D341Med (cell line): ENCODE measurements around the gene TARBP2.
"Not testable (repeated sequence)": the region's sequence is repeated elsewhere in the genome, so short reads cannot be mapped to it uniquely, and the experiment has no call there.

ENCODE experiments used
- DNase-seq: peaks from one replicate; pipeline ENCODE4 v3.0.0; 2012; ENCODE audit warnings: low spot score

Gene TARBP2

DNA sequence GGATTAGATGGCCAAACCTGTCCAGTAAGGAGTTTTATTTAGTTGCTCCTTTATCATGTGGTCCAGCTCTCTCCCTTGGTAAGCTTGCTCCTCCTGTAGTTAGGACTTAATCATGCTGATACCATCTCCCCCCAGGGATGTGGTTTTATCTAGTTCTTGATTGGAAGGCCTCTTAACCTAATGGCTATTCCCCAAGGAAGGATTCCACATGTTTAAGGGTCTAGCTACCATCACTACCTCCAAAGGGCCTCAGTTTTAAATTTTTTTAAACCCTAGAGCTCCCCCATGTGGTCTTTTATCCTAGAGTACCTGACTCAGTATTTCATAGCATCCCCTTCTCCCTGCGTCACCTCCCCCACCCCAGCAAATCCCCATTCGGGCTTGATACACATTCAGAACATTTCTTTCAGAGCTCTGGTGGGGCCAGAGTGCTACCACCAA, 24.3 kb upstream of the TARBP2 start:
- DNase-seq = peak; percentile 70

DNA sequence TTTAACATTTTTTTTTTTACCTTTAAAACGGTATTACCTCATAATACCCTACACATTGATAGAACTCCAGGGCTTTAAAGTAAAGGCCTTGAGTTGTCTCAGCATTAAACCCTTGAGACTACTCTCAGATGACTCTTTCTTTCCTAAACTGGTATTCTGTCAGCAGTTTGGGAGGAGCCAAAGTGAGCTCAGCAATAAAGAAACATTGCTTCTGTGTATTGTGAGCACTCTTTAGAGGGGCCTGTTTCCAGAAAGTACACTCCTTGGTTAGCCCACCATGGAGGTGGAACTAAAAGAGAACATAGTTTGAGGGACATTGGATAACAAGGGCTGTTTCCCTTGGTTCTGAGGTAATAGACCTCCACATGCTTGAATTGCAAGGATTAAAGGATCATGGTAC, 22.2 kb upstream of the TARBP2 start:
- DNase-seq = no peak

DNA sequence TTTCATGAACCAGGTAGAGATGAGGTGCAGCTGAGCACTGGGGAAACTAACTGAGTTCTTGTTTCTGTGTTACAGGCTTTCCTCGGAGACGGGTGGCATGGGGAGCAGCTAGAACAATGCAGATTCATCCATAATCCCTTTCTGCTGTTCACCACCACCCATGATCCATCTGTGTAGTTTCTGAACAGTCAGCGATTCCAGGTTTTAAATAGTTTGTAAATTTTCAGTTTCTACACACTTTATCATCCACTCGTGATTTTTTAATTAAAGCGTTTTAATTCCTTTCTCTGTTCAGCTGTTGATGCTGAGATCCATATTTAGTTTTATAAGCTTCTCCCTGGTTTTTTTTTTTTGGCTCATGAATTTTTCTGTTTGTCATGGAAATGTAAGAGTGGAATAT, 21.8 kb upstream of the TARBP2 start:
- DNase-seq = no peak

DNA sequence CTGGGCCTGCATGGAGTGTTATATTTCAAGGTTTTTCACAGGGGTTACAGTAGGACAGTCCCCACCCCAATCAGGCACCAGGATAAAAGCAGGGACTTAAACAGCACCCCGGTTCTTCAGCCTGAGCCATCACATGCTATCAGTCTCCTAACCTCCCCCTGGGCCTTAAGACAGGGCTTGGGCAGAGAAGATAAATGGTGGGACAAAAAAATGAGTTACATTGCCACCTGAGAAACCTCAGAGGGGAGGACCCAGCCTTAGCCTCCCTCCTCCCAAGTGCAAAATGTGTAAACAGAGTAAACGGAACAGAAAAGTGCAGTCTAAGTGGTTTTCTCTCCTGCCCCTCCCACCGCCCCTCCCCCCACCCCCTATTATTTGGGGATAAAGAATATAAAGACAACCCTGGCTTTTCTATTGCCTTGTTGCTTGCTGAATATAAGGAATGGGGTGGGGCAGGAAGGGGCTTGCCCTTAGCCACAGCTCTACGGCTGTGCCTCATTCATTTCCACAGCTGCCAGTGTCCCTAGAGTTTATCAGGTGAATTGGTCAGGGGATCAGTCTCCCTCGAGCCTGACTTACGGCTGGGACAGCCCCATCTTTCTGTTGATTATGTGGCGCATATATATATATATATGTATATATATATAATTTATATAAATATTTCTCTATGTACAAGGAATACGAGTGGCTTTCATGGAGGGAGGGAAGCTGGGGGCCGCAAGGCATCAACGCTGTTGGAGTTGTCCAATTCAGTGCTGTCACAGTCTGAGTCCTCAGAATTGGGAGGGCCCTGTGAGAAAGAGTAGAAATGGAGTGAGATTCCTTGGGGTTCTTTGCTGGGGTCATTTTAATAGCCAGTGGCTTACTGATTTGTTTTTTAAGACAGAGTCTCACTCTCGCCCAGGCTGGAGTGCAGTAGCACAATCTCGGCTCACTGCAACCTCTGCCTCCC, 20.3 kb upstream of the TARBP2 start:
- DNase-seq = no peak

DNA sequence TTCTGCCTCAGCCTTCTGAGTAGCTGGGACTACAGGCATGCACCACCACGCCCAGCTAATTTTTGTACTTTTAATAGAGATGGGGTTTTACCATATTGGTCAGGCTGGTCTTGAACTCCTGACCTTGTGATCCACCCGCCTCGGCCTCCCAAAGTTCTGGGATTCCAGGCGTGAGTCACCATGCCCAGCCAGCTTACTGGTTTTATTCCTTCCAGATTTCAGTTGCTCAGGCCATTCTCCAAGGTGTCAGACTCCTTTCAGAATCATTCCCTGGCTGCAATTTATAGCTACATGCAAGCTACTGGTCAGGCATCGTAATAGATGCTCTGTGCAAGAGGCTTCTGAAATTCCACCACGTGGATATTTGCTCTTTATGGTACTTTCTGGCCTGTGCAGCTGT, 19.6 kb upstream of the TARBP2 start:
- not testable (repeated sequence) for DNase-seq

DNA sequence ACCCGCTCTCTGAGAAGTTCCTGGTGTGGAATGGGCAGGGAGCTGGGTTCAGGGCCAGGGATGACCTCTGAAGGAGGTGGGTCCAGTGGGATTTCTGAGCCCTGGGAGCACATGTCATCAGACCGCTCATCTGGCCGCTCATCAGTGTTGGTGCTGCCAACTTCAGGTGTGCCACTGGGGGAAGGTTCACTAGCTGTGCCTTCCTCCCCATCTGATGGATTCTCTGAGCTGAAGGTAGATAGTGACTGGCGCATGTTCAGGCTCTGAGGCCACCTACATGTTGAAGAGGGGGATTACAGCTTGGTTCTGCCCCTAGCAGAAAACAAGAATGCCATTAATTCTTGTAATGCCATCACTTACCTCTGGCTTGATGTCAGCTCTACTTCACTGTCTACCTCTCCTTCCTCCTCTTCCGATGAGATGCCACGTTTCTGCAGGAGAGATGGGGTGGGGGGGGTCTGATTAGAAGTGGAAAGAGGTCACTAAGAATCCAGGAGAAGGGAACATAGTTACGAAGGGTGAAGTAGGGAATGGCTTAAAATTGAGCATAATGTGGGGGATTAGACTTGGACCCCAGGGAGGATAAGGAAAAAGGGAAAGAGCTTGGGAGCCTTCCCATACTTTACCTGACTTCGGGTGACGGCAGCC, 19.0 kb upstream of the TARBP2 start:
- peak; percentile 42 for DNase-seq

DNA sequence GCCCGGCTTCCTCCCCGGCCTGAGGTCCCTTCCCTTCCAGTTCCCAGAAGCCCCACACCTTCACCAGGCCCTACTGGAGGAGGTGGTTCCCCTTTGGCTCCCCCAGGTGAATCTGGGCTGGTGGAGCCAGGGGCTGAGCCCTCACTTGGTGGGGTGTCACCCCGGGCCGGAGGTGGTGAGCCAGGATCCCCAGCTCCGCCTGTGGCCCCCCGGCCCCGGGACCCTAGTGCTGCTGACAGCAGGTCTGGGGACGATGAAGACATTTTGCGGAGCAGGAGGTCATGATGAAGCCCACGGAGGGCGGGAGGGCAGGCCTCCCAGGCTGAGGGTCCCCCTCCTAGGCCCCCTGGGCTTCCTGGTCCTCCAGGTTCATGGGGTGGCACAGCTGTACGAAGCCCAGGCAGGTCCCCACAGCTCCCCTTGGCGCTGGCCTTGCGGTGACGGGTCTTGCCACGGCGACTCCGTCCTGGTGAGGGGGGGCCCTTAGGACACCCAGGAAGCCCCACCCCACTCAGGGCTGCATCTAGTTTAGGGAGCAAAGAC, 18.4 kb upstream of the TARBP2 start:
- no peak for DNase-seq

GRCh38 chr12:53483225-53483978, 17.7 kb upstream of the TARBP2 start:
- DNase-seq = no peak

GRCh38 chr12:53483979-53484377, 17.1 kb upstream of the TARBP2 start:
- DNase-seq = no peak

DNA sequence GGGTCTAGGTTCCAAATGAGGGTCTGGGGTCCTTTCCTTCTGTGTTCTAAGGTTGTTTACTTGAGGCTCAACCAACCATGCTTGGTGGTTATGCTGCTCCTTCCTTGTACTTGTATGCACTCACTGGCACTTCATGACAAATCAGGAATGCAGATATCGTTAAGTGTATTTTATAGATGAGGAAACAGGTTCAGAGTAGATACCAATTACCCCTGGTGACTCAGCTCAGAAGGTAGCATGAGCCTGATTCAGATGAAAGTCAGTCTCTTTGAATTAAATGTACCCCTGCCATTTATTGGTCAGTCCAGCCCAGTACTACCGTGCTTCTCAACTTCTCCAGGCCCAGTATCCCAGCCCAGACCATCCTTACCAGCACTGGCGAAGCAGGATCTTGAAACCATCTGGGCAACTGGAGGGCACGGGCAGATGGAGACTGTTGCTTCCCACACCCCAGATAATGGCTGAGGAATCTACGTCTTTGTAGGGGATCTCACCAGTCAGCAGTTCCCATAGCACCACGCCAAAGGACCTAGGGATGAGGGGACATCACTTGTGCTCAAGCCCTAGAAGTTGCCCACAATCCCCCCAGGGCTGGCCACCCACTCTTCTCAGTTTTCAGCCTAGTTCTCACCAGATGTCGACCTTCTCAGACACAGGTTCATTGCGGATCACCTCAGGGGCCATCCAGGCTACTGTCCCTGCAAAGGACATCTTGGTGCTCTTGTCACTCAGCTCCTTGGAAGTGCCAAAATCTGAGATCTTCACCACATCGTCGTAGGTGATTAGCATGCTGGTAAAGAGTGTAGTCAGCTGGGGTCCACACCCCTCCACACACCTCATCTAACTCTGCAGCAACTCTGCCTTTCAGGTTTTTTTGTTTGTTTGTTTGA, 16.2 kb upstream of the TARBP2 start:
- no peak for DNase-seq

- DNase-seq = no peak
Measured at GRCh38 chr12:53485955-53486735, 14.9 kb upstream of the TARBP2 start.

GRCh38 chr12:53486736-53487487, 14.2 kb upstream of the TARBP2 start:
- DNase-seq = no peak

DNA sequence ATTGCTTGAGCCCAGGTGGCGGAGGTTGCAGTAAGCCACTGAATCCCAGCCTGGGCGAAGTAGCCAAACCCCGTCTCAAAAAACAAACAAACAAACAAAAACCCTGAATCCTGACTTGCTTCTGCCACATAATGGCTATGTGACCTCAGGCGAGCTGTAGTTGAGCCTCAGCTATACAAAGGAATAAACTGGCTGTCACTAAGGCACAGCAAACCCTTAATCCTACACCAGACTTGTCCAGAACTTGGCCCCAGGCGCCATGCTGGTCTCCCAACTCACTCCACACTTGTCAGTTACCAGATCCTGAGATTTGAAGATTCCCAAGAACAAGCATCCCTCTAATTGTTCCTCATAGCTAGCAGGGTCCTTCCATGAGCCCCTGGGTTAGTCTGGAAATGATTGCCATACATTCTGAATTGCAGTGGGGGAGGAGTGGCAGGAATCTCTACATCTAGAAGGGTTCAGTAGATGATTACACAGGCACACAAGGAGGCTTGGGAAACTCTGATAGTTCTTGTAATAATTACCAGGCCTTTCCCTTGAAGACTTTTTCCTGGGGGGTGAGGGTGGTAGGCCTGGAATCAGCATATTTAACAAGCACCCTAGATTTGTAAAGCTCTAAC, 11.7 kb upstream of the TARBP2 start:
- DNase-seq = no peak

DNA sequence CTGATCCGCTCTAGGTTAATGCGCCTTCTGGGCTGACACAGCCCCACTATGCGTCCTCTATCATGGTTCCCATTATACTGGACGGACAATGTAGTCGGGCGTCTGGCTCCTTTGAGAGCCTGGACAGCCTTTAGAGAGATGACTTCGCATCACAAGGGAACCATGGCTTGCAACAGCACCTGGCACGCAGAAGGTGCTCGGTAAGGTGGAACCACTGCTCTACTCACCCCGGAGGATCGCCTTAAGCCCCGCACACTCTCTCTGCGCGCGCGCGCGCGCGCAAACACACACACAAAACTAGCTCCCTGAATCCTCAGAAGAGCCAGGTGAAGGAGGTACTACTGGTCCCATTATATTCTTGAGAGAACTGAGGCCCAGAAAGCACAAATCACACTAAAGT, 8.9 kb upstream of the TARBP2 start:
- DNase-seq = peak; percentile 46

- peak; percentile 96 for DNase-seq
Measured at GRCh38 chr12:53492830-53493609, 8.1 kb upstream of the TARBP2 start.

- no peak for DNase-seq
Measured at GRCh38 chr12:53493610-53494391, 7.3 kb upstream of the TARBP2 start.

DNA sequence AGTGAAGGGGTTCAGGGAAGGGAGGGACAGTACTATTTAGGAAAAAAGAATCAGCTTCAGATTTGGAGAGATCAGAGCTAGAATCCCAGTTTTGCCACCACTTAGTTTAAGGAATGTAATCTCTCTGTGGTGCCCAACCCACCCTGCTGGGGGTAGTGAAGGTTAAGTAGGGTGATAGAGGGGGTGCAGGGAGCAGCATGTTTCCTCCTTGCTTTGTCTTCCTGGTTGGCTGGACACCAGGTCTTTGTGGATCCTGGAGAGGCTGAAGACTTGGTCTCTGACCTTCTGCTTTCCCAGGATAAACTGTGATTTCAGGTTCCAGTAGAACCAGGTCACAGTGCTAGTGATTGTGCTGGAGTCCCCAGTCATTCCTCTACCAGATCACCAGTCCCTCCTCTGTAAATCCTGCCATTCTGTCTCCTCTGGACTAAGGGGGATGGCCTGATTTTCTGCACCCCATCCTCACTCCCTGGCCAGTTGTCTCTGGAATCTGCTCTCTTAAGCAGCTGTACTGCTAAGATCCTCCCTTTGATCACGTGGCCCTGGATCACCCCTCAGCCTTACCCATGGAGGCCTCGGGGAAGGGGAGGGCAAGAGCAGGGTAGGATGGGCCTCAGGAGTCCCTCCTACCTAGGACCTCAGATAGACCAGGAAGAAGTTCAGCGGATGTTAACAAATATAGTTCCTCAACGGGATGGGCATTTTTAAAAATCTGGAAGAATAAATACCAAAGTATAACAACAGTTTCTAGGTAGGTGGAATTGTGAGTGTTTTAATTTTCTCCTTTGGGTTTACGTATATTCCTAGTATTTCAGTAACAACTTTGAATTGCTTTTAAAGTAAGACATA, 5.0 kb upstream of the TARBP2 start:
- no peak for DNase-seq
